Measurements from ENCODE around the gene CCR7. TPM values are rescaled to one million over a fixed set of nuclear protein-coding genes. Genes with fewer than 3 reads are reported as not detected.
"Not testable (repeated sequence)": the region's sequence is repeated elsewhere in the genome, so short reads cannot be mapped to it uniquely, and the experiment has no call there.

Gene CCR7
- total RNA-seq, 2 experiments from 2014 or later: 171 to 173 TPM

DNA sequence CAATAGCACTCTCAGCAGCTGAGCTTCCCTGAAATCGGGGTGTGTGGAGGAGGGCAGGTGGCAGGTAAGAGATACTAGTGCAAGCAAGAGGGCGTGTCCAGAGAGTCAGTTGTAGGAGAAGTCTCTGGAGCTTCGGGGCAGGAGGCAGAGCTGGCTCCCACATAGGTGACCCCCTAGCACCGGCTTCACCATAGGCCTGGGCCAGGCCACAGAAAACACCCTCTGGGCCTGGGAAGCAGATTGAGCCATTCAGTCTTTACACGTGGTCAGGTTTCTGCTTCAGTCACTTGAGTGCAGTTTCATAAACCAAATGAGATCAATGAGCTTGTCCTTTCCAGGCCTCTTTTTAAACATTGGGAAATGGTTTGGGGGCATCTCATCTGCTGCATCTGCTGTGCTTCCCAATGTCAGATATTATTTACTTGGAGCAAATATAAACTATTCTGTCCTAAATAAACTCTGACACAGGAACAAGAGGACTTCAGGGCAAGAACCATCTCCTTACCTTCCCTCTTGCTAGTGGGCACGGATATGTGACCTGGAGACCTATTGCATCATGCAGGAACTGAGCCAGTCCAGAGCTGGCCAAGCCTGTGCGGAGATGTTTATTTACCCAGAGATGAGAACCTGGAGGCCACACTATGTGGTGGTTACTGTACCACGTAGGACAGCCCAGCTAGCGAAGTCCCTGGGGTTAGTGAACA is 16.1 kb downstream of the CCR7 start:
- Mint-ChIP-seq H3K4me1 (ENCODE audit: low read depth) (peaks cover 92% of the 10 kb centered on the region), H3K27me3 (ENCODE audit: low read depth) (no peaks in the 10 kb centered on the region), H3K9me3 (ENCODE audit: insufficient read depth) (no peaks in the 10 kb centered on the region), H3K27ac (peak overlapping the region; percentile 93), H3K4me3 (peak overlapping the region; percentile 59), H3K36me3 (ENCODE audit: low read depth) (peaks cover 52% of the 10 kb centered on the region)
- ATAC-seq (no peak), DNase-seq (peak; percentile 25)
- CTCF ChIA-PET: interaction anchor here (0.8 to 26.8 kb wide), 10 partner anchors 6 to 260 kb away, joined by 3 to 618 read pairs (median 6); partner anchors contain the start of gene CCR7
- POLR2A ChIA-PET: interaction anchor here (0.9 to 20.0 kb wide), 8 partner anchors 9 to 186 kb away, joined by 3 to 454 read pairs (median 10); partner anchors contain the start of genes CCR7 and TOP2A

DNA sequence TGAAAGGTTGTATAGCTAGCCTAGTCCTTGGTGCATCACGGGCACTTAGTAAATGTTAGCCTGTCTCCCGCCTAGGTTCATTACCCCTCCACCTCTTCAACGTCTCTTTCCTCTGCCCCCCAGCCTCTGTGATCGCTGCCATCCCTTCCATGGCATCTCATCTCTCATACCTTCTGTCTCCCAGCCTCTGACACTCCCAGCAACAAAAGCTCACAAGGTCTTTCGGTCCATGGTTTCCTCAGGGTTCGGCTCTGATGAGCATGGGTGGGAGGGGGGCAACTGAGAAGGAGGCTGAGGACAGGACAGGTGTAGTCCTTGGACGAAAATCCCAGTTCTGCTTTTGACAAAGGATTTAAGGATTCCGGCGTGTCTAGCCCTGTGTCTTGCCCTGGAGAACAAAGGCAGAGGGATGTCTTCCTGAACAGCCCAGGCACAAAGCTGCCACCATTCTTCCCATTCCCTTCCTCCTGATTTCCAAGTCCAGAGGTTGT is 16.7 kb downstream of the CCR7 start:
- ChIA-PET CTCF (interaction anchor here (0.8 to 26.8 kb wide), 14 partner anchors 6 to 259 kb away, joined by 3 to 618 read pairs (median 4); partner anchors contain the start of gene CCR7), POLR2A (interaction anchor here (0.8 to 20.0 kb wide), 11 partner anchors 8 to 187 kb away, joined by 3 to 454 read pairs (median 5); partner anchors contain the start of genes CCR7 and TOP2A)
- no peaks in the 10 kb centered on the region for H3K9me3 Mint-ChIP-seq (ENCODE audit: insufficient read depth)
- H3K27ac Mint-ChIP-seq: peak overlapping the region; percentile 93
- H3K27me3 Mint-ChIP-seq (ENCODE audit: low read depth): no peaks in the 10 kb centered on the region
- ATAC-seq: no peak
- peaks cover 46% of the 10 kb centered on the region for H3K36me3 Mint-ChIP-seq (ENCODE audit: low read depth)
- H3K4me1 Mint-ChIP-seq (ENCODE audit: low read depth): peaks cover 91% of the 10 kb centered on the region
- H3K4me3 Mint-ChIP-seq: peak overlapping the region; percentile 59
- DNase-seq: peak; percentile 19

DNA sequence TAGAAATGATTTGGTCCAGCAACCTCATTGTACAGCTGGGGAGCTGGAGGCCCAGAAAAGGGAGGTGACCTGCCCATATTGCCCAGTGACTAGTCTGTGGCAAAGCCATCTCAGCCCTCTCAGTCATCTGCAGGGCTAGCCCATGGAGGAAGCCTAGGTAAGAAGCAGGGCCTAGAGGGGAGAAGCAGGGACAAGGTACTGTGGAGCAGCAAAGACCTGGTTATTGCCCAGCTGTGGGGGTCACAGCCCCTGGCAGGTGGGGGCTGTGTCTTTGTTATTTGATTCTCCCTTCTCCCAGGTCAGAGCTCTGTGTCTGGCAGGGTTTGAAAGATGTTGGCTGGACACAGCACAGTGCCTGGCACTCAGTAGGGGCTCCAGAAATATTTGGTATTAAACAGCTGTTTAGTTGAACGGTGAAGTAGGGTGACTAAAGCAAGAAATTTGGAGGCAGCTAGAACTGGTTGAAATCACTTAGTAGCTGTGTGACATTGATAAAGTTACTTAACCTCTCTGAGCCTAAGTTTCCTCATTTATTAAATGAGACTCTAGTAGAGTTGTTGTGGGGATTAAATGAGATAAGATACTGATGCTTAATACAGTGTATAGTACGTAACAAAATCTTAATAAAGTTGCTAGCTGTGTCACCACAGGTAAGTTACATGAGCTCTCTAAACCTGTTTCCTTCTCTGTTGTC is 17.3 kb downstream of the CCR7 start:
- POLR2A ChIA-PET: interaction anchor here (0.7 to 20.0 kb wide), 15 partner anchors 7 to 260 kb away, joined by 3 to 454 read pairs (median 5); partner anchors contain the start of genes CCR7, CDC6, SMARCE1 and TOP2A
- no peaks in the 10 kb centered on the region for H3K9me3 Mint-ChIP-seq (ENCODE audit: insufficient read depth)
- peak overlapping the region; percentile 59 for H3K4me3 Mint-ChIP-seq
- H3K27ac Mint-ChIP-seq: peak overlapping the region; percentile 93
- H3K36me3 Mint-ChIP-seq (ENCODE audit: low read depth): peaks cover 40% of the 10 kb centered on the region
- H3K4me1 Mint-ChIP-seq (ENCODE audit: low read depth): peaks cover 91% of the 10 kb centered on the region
- DNase-seq (no peak), ATAC-seq (no peak)
- CTCF ChIA-PET: interaction anchor here (0.7 to 26.8 kb wide), 17 partner anchors 6 to 246 kb away, joined by 3 to 618 read pairs (median 4); partner anchors contain the start of gene CCR7
- H3K27me3 Mint-ChIP-seq (ENCODE audit: low read depth): no peaks in the 10 kb centered on the region

DNA sequence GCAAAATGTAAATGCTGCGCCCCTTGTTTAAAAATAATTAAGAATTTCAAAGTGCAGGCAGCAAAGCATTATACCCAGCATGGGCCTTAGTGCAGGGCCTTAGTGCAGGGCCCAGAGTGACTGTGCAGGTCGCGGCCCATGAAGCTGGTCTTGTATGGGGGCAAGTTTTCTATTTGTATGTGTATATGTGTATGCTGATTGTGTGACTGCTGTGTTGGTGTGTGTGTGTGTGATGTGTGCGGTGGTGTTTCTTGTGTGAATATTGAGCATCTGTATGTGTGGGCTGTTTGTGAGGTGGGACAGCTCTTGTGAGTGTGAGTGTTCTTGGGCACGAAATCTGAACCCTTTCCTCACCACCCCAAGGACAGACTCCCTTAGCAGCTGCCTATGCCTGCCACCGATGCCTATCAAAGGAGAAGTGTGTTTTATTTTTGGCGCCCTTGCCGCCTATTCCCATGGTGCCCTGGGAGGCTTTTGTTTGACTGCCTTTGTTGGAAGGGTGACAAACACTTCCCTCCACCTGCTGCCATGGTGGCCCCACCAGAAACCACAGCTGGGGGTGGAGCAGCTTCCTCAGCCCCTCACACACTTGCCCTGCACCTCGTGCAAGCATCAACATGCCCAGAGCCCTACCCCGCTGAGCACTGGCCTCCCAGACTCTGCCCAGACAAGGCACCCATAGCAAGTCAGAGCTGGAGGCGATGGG is 18.0 kb downstream of the CCR7 start:
- POLR2A ChIA-PET: interaction anchor here (0.7 to 20.0 kb wide), 13 partner anchors 10 to 259 kb away, joined by 3 to 454 read pairs (median 5); partner anchors contain the start of genes CCR7, CDC6, SMARCE1 and TOP2A
- Mint-ChIP-seq H3K4me1 (ENCODE audit: low read depth) (peaks cover 91% of the 10 kb centered on the region), H3K36me3 (ENCODE audit: low read depth) (peaks cover 33% of the 10 kb centered on the region), H3K27ac (peak overlapping the region; percentile 93), H3K9me3 (ENCODE audit: insufficient read depth) (no peaks in the 10 kb centered on the region), H3K4me3 (peak overlapping the region; percentile 59), H3K27me3 (ENCODE audit: low read depth) (no peaks in the 10 kb centered on the region)
- ATAC-seq: peak; percentile 72
- peak; percentile 88 for DNase-seq
- CTCF ChIA-PET: interaction anchor here (0.7 to 26.8 kb wide), 16 partner anchors 5 to 189 kb away, joined by 3 to 618 read pairs (median 4); partner anchors contain the start of gene CCR7

DNA sequence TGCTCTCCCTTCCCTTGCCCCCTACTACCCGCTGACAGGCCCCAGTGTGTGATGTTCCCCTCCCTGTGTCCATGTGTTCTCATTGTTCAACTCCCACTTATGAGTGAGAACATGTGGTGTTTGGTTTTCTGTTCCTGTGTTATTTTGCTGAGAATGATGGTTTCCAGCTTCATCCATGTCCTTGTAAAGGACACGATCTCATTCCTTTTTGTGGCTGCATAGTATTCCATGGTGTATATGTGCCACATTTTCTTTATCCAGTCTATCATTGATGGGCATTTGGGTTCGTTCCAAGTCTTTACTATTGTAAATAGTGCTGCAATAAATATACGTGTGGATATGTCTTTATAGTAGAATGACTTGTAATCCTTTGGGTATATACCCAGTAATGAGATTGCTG is 18.8 kb downstream of the CCR7 start:
- H3K4me1 Mint-ChIP-seq (ENCODE audit: low read depth): peaks cover 91% of the 10 kb centered on the region
- peak overlapping the region; percentile 73 for H3K27ac Mint-ChIP-seq
- not testable (repeated sequence) for ATAC-seq; DNase-seq; H3K27me3 Mint-ChIP-seq (ENCODE audit: low read depth); H3K9me3 Mint-ChIP-seq (ENCODE audit: insufficient read depth)
- ChIA-PET POLR2A (interaction anchor here (1.9 to 19.8 kb wide), 3 partner anchors 11 to 129 kb away, joined by 7 to 328 read pairs (median 22); partner anchors contain the start of genes CCR7 and TOP2A), CTCF (interaction anchor here (1.0 to 26.8 kb wide), 4 partner anchors 4 to 130 kb away, joined by 3 to 618 read pairs (median 311); partner anchors contain the start of gene CCR7)
- peaks cover 27% of the 10 kb centered on the region for H3K36me3 Mint-ChIP-seq (ENCODE audit: low read depth)
- peak overlapping the region; percentile 23 for H3K4me3 Mint-ChIP-seq

DNA sequence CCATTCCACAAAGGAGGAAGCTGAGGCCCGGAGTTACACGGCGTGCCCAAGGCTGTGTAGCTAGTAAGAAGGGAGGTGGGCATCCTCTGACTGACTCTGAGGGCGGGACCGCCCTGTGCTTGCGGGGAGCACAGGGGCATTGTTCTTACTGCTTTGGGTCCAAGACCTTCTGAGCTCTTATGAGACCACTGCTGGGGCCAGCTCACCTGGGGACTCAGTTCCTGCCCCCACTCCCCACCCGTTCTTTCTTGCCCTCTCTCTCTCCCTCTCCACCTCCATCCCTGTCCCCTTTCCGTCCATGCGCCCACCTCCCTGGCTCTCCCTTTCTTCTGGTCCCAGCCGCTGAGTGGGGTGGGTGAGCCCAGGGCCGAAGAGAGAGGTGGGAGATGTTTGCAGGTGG is 19.6 kb downstream of the CCR7 start:
- H3K27me3 Mint-ChIP-seq (ENCODE audit: low read depth): no peaks in the 10 kb centered on the region
- POLR2A ChIA-PET: interaction anchor here (19.8 kb wide), 1 partner anchor 12 kb away, joined by 328 read pairs; the partner anchor contains the start of gene CCR7
- H3K9me3 Mint-ChIP-seq (ENCODE audit: insufficient read depth): no peaks in the 10 kb centered on the region
- CTCF ChIA-PET: interaction anchor here (21.1 to 26.8 kb wide), 2 partner anchors 3 to 9 kb away, joined by 618 read pairs; partner anchors contain the start of gene CCR7
- no peak overlapping the region for H3K4me3 Mint-ChIP-seq
- ATAC-seq (no peak), DNase-seq (no peak)
- peaks cover 19% of the 10 kb centered on the region for H3K36me3 Mint-ChIP-seq (ENCODE audit: low read depth)
- H3K27ac Mint-ChIP-seq: no peak overlapping the region
- peaks cover 91% of the 10 kb centered on the region for H3K4me1 Mint-ChIP-seq (ENCODE audit: low read depth)

DNA sequence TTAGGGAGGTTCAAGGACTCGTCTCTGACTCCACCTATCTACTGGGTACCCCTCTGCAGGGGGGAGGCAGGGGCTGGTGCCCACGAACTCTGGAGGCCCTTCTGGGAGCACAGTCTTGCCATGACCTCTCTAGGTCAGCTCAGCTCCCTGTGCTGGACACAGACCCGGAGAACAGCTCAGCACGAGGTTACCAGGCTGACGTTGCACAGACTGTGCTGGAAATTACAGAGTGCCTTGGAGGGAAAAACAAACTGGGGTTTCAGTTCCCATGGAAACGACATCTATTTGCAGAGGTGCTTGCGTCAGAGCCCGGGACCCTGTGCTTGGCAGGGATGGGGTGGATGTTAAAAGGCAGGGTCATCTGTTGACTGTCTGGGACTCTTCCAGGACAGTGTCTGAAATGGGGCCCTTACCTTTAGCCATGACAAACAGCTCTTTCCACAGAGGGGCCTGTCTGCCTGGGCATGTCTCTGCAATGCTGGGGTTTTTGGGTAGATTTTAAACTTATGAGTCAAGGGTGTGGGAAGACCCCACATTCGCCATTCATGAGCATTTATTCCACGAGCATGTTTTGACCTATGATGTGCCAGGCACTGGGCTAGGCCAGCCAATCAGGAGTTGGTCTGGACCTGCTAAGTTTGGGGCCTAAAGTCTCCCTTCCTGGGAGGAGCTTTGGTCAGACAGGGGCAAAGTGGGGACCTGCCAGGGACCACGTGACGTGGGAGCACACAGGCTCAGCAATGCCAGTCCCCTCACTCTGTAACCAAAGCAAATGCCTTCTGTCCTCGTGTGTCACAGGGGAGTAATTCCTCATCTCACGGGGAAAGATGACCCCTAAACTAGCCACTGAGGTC is 22.5 kb downstream of the CCR7 start:
- CTCF ChIA-PET: interaction anchor here (0.9 to 26.8 kb wide), 5 partner anchors 10 to 188 kb away, joined by 3 to 618 read pairs (median 5); partner anchors contain the start of gene CCR7
- Mint-ChIP-seq H3K4me1 (ENCODE audit: low read depth) (peaks cover 91% of the 10 kb centered on the region), H3K27ac (peak overlapping the region; percentile 93), H3K4me3 (peak overlapping the region; percentile 44), H3K9me3 (ENCODE audit: insufficient read depth) (no peaks in the 10 kb centered on the region), H3K27me3 (ENCODE audit: low read depth) (no peaks in the 10 kb centered on the region), H3K36me3 (ENCODE audit: low read depth) (peaks cover 4% of the 10 kb centered on the region)
- peak; percentile 6 for ATAC-seq
- peak; percentile 51 for DNase-seq
- POLR2A ChIA-PET: interaction anchor here (0.8 to 19.8 kb wide), 6 partner anchors 10 to 221 kb away, joined by 3 to 328 read pairs (median 4); partner anchors contain the start of genes CCR7 and TOP2A

DNA sequence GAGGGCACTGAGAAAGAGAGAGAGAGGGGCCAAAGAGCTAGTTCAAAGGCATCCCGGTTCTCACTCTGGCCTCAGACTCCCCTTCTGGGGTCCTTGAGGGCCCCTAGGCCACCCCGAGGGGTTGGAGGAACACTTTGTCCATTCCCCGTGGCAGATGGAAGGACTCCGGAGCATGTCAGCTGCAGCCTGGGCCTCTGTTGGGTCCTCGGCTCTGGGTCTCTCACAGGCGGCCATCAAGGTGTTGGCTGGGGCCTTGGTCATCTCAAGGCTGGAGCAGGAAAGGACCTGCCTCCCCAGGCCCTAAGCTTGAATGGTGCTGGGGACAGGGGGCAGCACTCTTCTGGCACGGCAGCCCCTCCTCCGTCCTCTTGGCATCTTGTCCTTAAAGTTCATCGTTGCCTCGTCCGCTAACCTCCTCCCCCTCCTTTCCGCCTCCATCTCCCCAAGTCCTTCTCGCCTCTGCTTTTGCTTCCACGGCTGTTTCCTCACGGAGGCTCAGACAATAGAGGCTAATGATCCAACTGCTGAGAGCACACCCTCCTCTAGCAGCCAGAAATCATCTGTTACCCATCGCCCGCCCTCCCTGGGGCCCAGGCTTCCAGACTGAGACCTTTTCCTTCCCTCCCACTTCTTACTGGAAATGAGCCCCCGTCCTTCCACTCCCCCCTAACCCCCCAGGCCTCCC is 23.3 kb downstream of the CCR7 start:
- Mint-ChIP-seq H3K4me3 (peak overlapping the region; percentile 68), H3K4me1 (ENCODE audit: low read depth) (peaks cover 91% of the 10 kb centered on the region), H3K9me3 (ENCODE audit: insufficient read depth) (no peaks in the 10 kb centered on the region), H3K27ac (peak overlapping the region; percentile 93), H3K27me3 (ENCODE audit: low read depth) (no peaks in the 10 kb centered on the region), H3K36me3 (ENCODE audit: low read depth) (peaks cover 4% of the 10 kb centered on the region)
- ChIA-PET CTCF (interaction anchor here (0.7 to 26.8 kb wide), 5 partner anchors 9 to 188 kb away, joined by 3 to 618 read pairs (median 5); partner anchors contain the start of genes CCR7 and TOP2A), POLR2A (interaction anchor here (1.5 to 19.8 kb wide), 4 partner anchors 9 to 124 kb away, joined by 3 to 328 read pairs (median 12); partner anchors contain the start of genes CCR7 and TOP2A)
- ATAC-seq (no peak), DNase-seq (no peak)

DNA sequence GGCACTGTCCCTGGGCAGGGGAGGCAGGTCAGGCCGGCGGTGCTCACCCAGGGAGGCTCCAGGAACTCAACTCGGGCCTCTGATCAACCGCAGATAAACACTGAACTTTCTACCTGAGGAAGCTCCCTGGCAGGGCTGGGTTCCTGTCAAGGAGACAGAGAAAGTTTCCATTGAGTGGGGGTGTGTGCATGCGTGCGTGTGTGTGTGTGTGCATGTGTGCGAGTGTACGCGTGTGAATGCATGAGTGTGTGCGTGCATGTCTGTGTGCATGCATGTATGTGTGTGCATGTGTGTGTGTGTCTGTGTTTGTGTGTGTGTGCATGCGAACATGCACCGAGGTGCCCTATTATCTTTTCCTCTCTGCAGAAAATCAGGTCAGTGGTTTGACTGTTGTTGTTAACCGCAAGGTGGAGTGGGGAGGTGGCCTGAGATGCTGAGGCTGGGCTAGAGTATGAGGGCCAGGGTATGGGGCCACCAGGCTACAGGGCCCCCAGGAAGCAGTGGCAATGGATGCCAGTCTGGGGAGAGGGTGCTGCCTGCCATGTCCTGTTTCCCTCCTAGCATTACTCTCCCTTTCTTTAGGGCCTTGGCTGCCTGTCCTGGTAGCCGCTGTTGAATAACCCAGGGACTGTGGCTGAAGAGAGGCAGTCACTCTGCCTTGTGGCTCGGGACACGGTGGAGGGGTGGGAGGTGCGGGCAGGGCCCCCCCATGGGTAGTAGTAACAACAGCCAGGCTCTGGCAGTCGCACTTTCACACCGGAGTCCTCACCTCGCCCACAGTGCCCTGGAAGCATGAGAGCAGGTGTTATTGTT is 24.0 kb downstream of the CCR7 start:
- CTCF ChIA-PET: interaction anchor here (0.7 to 26.8 kb wide), 13 partner anchors 8 to 217 kb away, joined by 3 to 618 read pairs (median 5); partner anchors contain the start of genes CCR7, GJD3 and TOP2A
- Mint-ChIP-seq H3K4me1 (ENCODE audit: low read depth) (peaks cover 91% of the 10 kb centered on the region), H3K9me3 (ENCODE audit: insufficient read depth) (no peaks in the 10 kb centered on the region), H3K4me3 (peak overlapping the region; percentile 68), H3K36me3 (ENCODE audit: low read depth) (peaks cover under 1% of the 10 kb centered on the region), H3K27me3 (ENCODE audit: low read depth) (no peaks in the 10 kb centered on the region), H3K27ac (peak overlapping the region; percentile 93)
- POLR2A ChIA-PET: interaction anchor here (1.2 to 19.8 kb wide), 5 partner anchors 8 to 124 kb away, joined by 3 to 328 read pairs (median 14); partner anchors contain the start of genes CCR7 and TOP2A
- ATAC-seq (peak; percentile 74), DNase-seq (peak; percentile 85)
